ENCODE measurements around the gene CCDC89.
"Not testable (repeated sequence)": the region's sequence is repeated elsewhere in the genome, so short reads cannot be mapped to it uniquely, and the experiment has no call there.

The CCDC89 gene

GRCh38 chr11:85694385-85694980, 8.5 kb upstream of the CCDC89 start:
- no peak for DNase-seq (ENCODE audit: low read depth)

GRCh38 chr11:85685125-85685819, 723 bp downstream of the CCDC89 start:
- no peak for DNase-seq (ENCODE audit: low read depth)

- peak; percentile 67 for DNase-seq (ENCODE audit: low read depth)
Measured at GRCh38 chr11:85682330-85683305, 3.4 kb downstream of the CCDC89 start.

- DNase-seq (ENCODE audit: low read depth) = no peak
Measured at GRCh38 chr11:85680897-85681296, 5.1 kb downstream of the CCDC89 start.

- no peak for DNase-seq (ENCODE audit: low read depth)
Measured at GRCh38 chr11:85679576-85679975, 6.4 kb downstream of the CCDC89 start.

- no peak for DNase-seq (ENCODE audit: low read depth)
Measured at GRCh38 chr11:85673393-85673792, 12.6 kb downstream of the CCDC89 start.

- no peak for DNase-seq (ENCODE audit: low read depth)
Measured at GRCh38 chr11:85672105-85672902, 13.7 kb downstream of the CCDC89 start.

- DNase-seq (ENCODE audit: low read depth) = not testable (repeated sequence)
Measured at GRCh38 chr11:85670949-85671663, 14.9 kb downstream of the CCDC89 start.

- DNase-seq (ENCODE audit: low read depth) = no peak
Measured at GRCh38 chr11:85668157-85668556, 17.8 kb downstream of the CCDC89 start.

GRCh38 chr11:85666687-85667086, 19.3 kb downstream of the CCDC89 start:
- DNase-seq (ENCODE audit: low read depth) = no peak

GRCh38 chr11:85665733-85666132, 20.3 kb downstream of the CCDC89 start:
- no peak for DNase-seq (ENCODE audit: low read depth)

- peak; percentile 95 for DNase-seq (ENCODE audit: low read depth)
Measured at GRCh38 chr11:85664615-85665481, 21.1 kb downstream of the CCDC89 start, which contains the start of gene CREBZF. CREBZF (minus strand) TSS chr11:85665129; CDS start chr11:85664875, 254 bp downstream.

GRCh38 chr11:85663753-85664614, 22.0 kb downstream of the CCDC89 start:
- DNase-seq (ENCODE audit: low read depth) = peak; percentile 80

GRCh38 chr11:85663080-85663752, 22.8 kb downstream of the CCDC89 start:
- no peak for DNase-seq (ENCODE audit: low read depth)

- no peak for DNase-seq (ENCODE audit: low read depth)
Measured at GRCh38 chr11:85661972-85662664, 23.9 kb downstream of the CCDC89 start.

- no peak for DNase-seq (ENCODE audit: low read depth)
Measured at GRCh38 chr11:85658180-85658579, 27.8 kb downstream of the CCDC89 start.

- no peak for DNase-seq (ENCODE audit: low read depth)
Measured at GRCh38 chr11:85656777-85657176, 29.2 kb downstream of the CCDC89 start.

- DNase-seq (ENCODE audit: low read depth) = not testable (repeated sequence)
Measured at GRCh38 chr11:85654343-85654742, 31.7 kb downstream of the CCDC89 start.
